HepG2 (cell line): ENCODE results near the gene SLAMF9.

ENCODE experiments used
- HNRNPH1 ChIP-seq: fragments of 200-400 bp; formaldehyde crosslinking; optimal IDR thresholded peaks from 2 replicates; pipeline ENCODE3; 2017; ENCODE audit warnings: mild to moderate bottlenecking, low read depth, low read length
- NFE2L1 ChIP-seq: sonication (generic); formaldehyde crosslinking; IDR thresholded peaks from 2 replicates; pipeline ENCODE4 v1.4.0; 2020; ENCODE audit warnings: missing genetic modification reagents, mild to moderate bottlenecking, borderline replicate concordance
- SMARCE1 ChIP-seq: fragments of 450-650 bp; IDR thresholded peaks from 2 replicates; pipeline ENCODE4 v1.6.1; 2017; ENCODE audit warnings: borderline replicate concordance
- TAF1 ChIP-seq: sonication (generic); formaldehyde crosslinking; IDR thresholded peaks from 2 replicates; pipeline ENCODE4 v1.4.0; 2020; ENCODE audit warnings: missing genetic modification reagents
- TF ChIP-seq, protein P1 (sequence below): sonication (generic); formaldehyde crosslinking; IDR thresholded peaks from 2 replicates; pipeline ENCODE4 v1.8.1; 2023; ENCODE audit warnings: mild to moderate bottlenecking, inconsistent platforms, moderate library complexity, missing genetic modification reagents, borderline replicate concordance

- TF ChIP-seq SMARCE1 (no peak), TAF1 (CRISPR knock-in tag) (no peak), NFE2L1 (no peak), HNRNPH1 (no peak)
- TF ChIP-seq, protein P1, sequence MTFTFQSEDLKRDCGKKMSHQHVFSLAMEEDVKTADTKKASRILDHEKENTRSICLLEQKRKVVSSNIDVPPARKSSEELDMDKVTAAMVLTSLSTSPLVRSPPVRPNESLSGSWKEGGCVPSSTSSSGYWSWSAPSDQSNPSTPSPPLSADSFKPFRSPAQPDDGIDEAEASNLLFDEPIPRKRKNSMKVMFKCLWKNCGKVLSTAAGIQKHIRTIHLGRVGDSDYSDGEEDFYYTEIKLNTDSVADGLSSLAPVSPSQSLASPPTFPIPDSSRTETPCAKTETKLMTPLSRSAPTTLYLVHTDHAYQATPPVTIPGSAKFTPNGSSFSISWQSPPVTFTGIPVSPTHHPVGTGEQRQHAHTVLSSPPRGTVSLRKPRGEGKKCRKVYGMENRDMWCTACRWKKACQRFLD (CRISPR knock-in tag), result no peak
These were observed 21.4 kb downstream of the SLAMF9 start for GRCh38 chr1:159932296-159933285.
